ENCODE data around the gene SAPCD2. TPM values are rescaled to one million over a fixed set of nuclear protein-coding genes. Genes with fewer than 3 reads are reported as not detected.

SAPCD2 gene
- total RNA-seq, 1 experiment from 2014 or later = 18.4 TPM

DNA sequence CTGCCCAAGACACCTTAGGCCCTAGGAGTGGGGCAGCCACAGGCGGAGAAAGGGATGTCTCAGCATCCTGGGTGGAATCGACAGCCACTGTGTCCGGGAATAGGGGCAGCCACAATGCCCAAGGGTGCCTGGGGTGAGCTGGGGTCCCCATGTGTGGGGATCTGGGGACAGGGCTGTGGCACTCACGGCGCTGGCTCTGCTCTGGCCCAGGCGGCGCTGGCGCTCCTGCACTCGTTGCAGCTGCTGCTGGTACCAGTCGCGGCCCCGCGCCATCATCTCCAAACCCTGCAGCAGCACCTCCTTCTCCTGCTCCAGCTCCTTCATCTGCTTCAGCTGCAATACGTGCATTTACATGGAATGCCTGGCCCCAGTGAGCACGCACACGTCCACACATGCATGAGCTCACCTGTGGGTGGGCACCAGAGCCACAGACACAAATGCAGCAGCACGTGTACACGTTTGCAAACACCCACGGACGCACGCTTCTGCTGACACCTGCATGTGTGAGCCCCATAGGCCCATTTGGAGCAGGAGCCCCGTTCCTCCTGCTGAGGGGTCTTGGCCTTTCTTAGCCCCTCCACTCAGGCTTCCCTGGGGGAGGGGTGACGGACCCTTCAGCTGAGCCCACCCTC lies 4.9 kb downstream of the SAPCD2 start:
- TF ChIP-seq POLR2AphosphoS5 (IDR thresholded peaks at IDR 0.05; ENCODE audit: low read depth, low read length) (no peak), SIN3A (IDR thresholded peaks at IDR 0.05; ENCODE audit: borderline replicate concordance, insufficient read depth, low read depth, low read length) (no peak)
- no peaks in the 10 kb centered on the region; the same call in 1 of the 2 replicates for H3K36me3 ChIP-seq (ENCODE audit: control insufficient read depth, insufficient read depth, low read length)
- DNase-seq (ENCODE audit: low read depth, low spot score) (no peak), ATAC-seq (no peak)
- H3K27ac ChIP-seq (ENCODE audit: low read length) = no peak overlapping the region
- ChIA-PET POLR2A (interaction anchor here (0.6 kb wide), 1 partner anchor 87 kb away, joined by 4 read pairs; no protein-coding TSS in a partner anchor), CTCF (no interaction called here)
- H3K4me3 ChIP-seq (ENCODE audit: low read depth in 2 of 2, low read length in 2 of 2) = no peak overlapping the region
- H3K9me3 ChIP-seq (ENCODE audit: control insufficient read depth, insufficient read depth, low read depth, low read length) = no peaks in the 10 kb centered on the region
- peaks cover 2% of the 10 kb centered on the region; the same call in 1 of the 2 replicates for H3K4me1 ChIP-seq (ENCODE audit: control insufficient read depth, insufficient read depth, low read length)
- in situ Hi-C loops (cut with HindIII; ENCODE audit: low pct_unique_long_range_greater_than_20kb, low sequenced_read_pairs) (no loop called here), intact Hi-C loops (cut with micrococcal nuclease; ENCODE audit: unreplicated experiment) (no loop called here)
- H3K27me3 ChIP-seq (ENCODE audit: control insufficient read depth, insufficient read depth, low read length) = no peaks in the 10 kb centered on the region
- no TSS peak for BruUV-seq (replicated peaks)

DNA sequence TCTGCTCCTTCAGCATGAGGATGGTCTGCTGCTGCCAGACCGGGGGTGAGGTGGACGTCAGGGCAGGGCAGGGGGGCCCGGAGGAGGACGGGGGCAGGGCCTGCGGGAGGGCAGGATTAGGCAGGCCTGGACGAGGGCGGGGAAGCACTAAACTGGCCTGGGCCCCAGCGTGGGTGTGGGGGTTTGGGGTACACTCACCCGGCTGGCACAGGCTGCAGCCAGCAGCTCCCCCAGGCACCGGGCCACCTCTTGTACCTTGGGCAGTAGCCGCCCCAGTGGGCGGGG lies 5.5 kb downstream of the SAPCD2 start:
- Histone ChIP-seq H3K36me3 (ENCODE audit: control insufficient read depth, insufficient read depth, low read length) (no peaks in the 10 kb centered on the region; the same call in 1 of the 2 replicates), H3K4me3 (ENCODE audit: low read depth in 2 of 2, low read length in 2 of 2) (no peak overlapping the region), H3K4me1 (ENCODE audit: control insufficient read depth, insufficient read depth, low read length) (peaks cover 2% of the 10 kb centered on the region; the same call in 1 of the 2 replicates), H3K9me3 (ENCODE audit: control insufficient read depth, insufficient read depth, low read depth, low read length) (no peaks in the 10 kb centered on the region), H3K27ac (ENCODE audit: low read length) (no peak overlapping the region), H3K27me3 (ENCODE audit: control insufficient read depth, insufficient read depth, low read length) (no peaks in the 10 kb centered on the region)
- intact Hi-C loops (cut with micrococcal nuclease; ENCODE audit: unreplicated experiment) (loop anchor here (1.0 kb wide), 1 partner anchor 19 kb away; the partner anchor contains the start of gene NPDC1), in situ Hi-C loops (cut with HindIII; ENCODE audit: low pct_unique_long_range_greater_than_20kb, low sequenced_read_pairs) (no loop called here)
- DNase-seq (ENCODE audit: low read depth, low spot score) (no peak), ATAC-seq (no peak)
- ChIA-PET POLR2A (no interaction called here), CTCF (no interaction called here)
- no TSS peak for BruUV-seq (replicated peaks)
- TF ChIP-seq POLR2AphosphoS5 (IDR thresholded peaks at IDR 0.05; ENCODE audit: low read depth, low read length) (no peak), SIN3A (IDR thresholded peaks at IDR 0.05; ENCODE audit: borderline replicate concordance, insufficient read depth, low read depth, low read length) (no peak), TCF7L2 (IDR thresholded peaks at IDR 0.05; ENCODE audit: low read depth, low read length) (no peak)
- TF ChIP-seq, protein P1, sequence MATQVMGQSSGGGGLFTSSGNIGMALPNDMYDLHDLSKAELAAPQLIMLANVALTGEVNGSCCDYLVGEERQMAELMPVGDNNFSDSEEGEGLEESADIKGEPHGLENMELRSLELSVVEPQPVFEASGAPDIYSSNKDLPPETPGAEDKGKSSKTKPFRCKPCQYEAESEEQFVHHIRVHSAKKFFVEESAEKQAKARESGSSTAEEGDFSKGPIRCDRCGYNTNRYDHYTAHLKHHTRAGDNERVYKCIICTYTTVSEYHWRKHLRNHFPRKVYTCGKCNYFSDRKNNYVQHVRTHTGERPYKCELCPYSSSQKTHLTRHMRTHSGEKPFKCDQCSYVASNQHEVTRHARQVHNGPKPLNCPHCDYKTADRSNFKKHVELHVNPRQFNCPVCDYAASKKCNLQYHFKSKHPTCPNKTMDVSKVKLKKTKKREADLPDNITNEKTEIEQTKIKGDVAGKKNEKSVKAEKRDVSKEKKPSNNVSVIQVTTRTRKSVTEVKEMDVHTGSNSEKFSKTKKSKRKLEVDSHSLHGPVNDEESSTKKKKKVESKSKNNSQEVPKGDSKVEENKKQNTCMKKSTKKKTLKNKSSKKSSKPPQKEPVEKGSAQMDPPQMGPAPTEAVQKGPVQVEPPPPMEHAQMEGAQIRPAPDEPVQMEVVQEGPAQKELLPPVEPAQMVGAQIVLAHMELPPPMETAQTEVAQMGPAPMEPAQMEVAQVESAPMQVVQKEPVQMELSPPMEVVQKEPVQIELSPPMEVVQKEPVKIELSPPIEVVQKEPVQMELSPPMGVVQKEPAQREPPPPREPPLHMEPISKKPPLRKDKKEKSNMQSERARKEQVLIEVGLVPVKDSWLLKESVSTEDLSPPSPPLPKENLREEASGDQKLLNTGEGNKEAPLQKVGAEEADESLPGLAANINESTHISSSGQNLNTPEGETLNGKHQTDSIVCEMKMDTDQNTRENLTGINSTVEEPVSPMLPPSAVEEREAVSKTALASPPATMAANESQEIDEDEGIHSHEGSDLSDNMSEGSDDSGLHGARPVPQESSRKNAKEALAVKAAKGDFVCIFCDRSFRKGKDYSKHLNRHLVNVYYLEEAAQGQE (IDR thresholded peaks at IDR 0.05; ENCODE audit: insufficient read depth in 1 of 2, low read depth in 2 of 2, low read length in 1 of 2) = no peak
- TF ChIP-seq, protein P2, sequence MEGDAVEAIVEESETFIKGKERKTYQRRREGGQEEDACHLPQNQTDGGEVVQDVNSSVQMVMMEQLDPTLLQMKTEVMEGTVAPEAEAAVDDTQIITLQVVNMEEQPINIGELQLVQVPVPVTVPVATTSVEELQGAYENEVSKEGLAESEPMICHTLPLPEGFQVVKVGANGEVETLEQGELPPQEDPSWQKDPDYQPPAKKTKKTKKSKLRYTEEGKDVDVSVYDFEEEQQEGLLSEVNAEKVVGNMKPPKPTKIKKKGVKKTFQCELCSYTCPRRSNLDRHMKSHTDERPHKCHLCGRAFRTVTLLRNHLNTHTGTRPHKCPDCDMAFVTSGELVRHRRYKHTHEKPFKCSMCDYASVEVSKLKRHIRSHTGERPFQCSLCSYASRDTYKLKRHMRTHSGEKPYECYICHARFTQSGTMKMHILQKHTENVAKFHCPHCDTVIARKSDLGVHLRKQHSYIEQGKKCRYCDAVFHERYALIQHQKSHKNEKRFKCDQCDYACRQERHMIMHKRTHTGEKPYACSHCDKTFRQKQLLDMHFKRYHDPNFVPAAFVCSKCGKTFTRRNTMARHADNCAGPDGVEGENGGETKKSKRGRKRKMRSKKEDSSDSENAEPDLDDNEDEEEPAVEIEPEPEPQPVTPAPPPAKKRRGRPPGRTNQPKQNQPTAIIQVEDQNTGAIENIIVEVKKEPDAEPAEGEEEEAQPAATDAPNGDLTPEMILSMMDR (IDR thresholded peaks at IDR 0.05) = no peak
